Uterus (tissue), 2 donors: Measurements from ENCODE around the gene SS18.

Source experiments
- POLR2A ChIP-seq, 2 donors: fragments of 450-650 bp; IDR thresholded peaks; one replicate each; pipeline ENCODE4 v1.6.1; 2016; ENCODE audit warnings: antibody characterized with exemption in 2 of 2, mild to moderate bottlenecking in 1 of 2, moderate library complexity in 1 of 2
- TF ChIP-seq, protein P1 (sequence below), 4 experiments: fragments of 200-600 bp in 2 of 4; fragments of 450-650 bp in 2 of 4; sonication (generic) in 2 of 4; IDR thresholded peaks; one replicate each; pipeline ENCODE4 v1.5.1; 2016 to 2019; ENCODE audit warnings: antibody characterized with exemption in 4 of 4, mild to moderate bottlenecking in 2 of 4, moderate library complexity in 1 of 4

GRCh38 chr18:26008096-26008495, 82.3 kb downstream of the SS18 start:
- TF ChIP-seq, protein P1, sequence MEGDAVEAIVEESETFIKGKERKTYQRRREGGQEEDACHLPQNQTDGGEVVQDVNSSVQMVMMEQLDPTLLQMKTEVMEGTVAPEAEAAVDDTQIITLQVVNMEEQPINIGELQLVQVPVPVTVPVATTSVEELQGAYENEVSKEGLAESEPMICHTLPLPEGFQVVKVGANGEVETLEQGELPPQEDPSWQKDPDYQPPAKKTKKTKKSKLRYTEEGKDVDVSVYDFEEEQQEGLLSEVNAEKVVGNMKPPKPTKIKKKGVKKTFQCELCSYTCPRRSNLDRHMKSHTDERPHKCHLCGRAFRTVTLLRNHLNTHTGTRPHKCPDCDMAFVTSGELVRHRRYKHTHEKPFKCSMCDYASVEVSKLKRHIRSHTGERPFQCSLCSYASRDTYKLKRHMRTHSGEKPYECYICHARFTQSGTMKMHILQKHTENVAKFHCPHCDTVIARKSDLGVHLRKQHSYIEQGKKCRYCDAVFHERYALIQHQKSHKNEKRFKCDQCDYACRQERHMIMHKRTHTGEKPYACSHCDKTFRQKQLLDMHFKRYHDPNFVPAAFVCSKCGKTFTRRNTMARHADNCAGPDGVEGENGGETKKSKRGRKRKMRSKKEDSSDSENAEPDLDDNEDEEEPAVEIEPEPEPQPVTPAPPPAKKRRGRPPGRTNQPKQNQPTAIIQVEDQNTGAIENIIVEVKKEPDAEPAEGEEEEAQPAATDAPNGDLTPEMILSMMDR (IDR thresholded peaks at IDR 0.05) = no peak
- TF ChIP-seq POLR2A (IDR thresholded peaks at IDR 0.05) = no peak
